K562 (cell line): ENCODE data around the gene ISY1. TPM values are rescaled to one million over a fixed set of nuclear protein-coding genes. Genes with fewer than 3 reads are reported as not detected.

Source experiments
- ATAC-seq: fragments of 200-7000 bp; cut with Tn5 transposase; 3 replicates; pipeline ENCODE4 v1.9.1; 2020; ENCODE audit warnings: moderate library complexity
- BruUV-seq: library from RNA; stranded (reverse); fragments of 400-500 nt; replicated peaks from 2 replicates; lab custom pipeline; 2021; lab: Mats Ljungman, UMichigan
- CTCF ChIA-PET: fragments of 300-600 bp; formaldehyde crosslinking; extraction: SDS; loops from one replicate; lab custom pipeline; 2021; ENCODE audit warnings: low intra/inter-chr PET ratio; lab: Yijun Ruan, JAX
- POLR2A ChIA-PET: fragments of 300-600, 350-650 bp; sonication (Branson Sonifier 250); formaldehyde crosslinking; extraction: SDS; loops from one replicate; lab custom pipeline; 2021; ENCODE audit warnings: antibody characterized with exemption, inconsistent platforms; lab: Yijun Ruan, JAX
- DNase-seq, 4 experiments: peaks; one replicate each; pipeline versions ENCODE4 v3.0.0 to v3.0.0-alpha.2; 2011 to 2018; ENCODE audit warnings: low spot score in 3 of 4, mixed read lengths in 3 of 4; ENCODE audit errors: extremely low read depth in 1 of 4
- FAIRE-seq: peaks from 2 replicates; lab custom pipeline; 2011; peaks lifted over from hg19 to GRCh38; lab: Jason Lieb, UNC
- H2AFZ ChIP-seq: 2 replicates; pipeline ENCODE4 v1.6.0; 2011; ENCODE audit warnings: low read depth, low read length, control low read depth, inconsistent platforms
- H3K27ac ChIP-seq: fragments of 200-600 bp; 3 replicates; pipeline ENCODE4 v1.8.0; 2011; ENCODE audit warnings: low read depth, mild to moderate bottlenecking, control low read depth, inconsistent platforms, low read length, moderate library complexity, mixed read lengths; ENCODE audit errors: extremely low read depth
- H3K27me3 ChIP-seq, 2 experiments: fragments of 300-600 bp in 1 of 2; 2 replicates in 1 of 2; 3 replicates in 1 of 2; pipeline versions ENCODE4 v1.6.0 to v1.8.0; 2011; ENCODE audit warnings: inconsistent platforms in 2 of 2, low read length in 2 of 2, mild to moderate bottlenecking in 1 of 2, mixed read lengths in 1 of 2, moderate library complexity in 1 of 2; ENCODE audit not compliant: control insufficient read depth in 2 of 2, insufficient read depth in 2 of 2
- H3K36me3 ChIP-seq: fragments of 300-600 bp; 3 replicates; pipeline ENCODE4 v1.8.0; 2011; ENCODE audit warnings: mild to moderate bottlenecking, low read length, inconsistent platforms; ENCODE audit not compliant: control insufficient read depth, insufficient read depth
- H3K4me1 ChIP-seq, 2 experiments: fragments of 200-600 bp in 1 of 2; replicated peaks in 1 of 2; 2 replicates in 1 of 2; 3 replicates in 1 of 2; pipeline versions ENCODE4 v1.5.1 to v1.8.0; 2011; ENCODE audit warnings: inconsistent platforms in 2 of 2, low read length in 2 of 2, mild to moderate bottlenecking in 1 of 2, mixed read lengths in 1 of 2, moderate library complexity in 1 of 2; ENCODE audit not compliant: control insufficient read depth in 2 of 2, insufficient read depth in 2 of 2
- H3K4me2 ChIP-seq: 2 replicates; pipeline ENCODE4 v1.6.1; 2011; ENCODE audit warnings: low read length, control low read depth, inconsistent platforms, mixed read lengths; ENCODE audit not compliant: insufficient read depth
- H3K4me3 ChIP-seq: fragments of 200-600 bp; sonication (generic), shearing (Covaris generic); 2 replicates; pipeline ENCODE4 v1.5.1; 2016; ENCODE audit warnings: control low read depth, inconsistent platforms
- H3K79me2 ChIP-seq: fragments of 200-600 bp; 3 replicates; pipeline ENCODE4 v1.8.0; 2011; ENCODE audit warnings: low read length, inconsistent platforms; ENCODE audit not compliant: control insufficient read depth, insufficient read depth
- H3K9ac ChIP-seq, 2 experiments: 2 replicates each; pipeline versions ENCODE4 v1.6.0 to v1.6.1; 2011; ENCODE audit warnings: low read depth in 2 of 2, low read length in 2 of 2, control low read depth in 1 of 2, inconsistent platforms in 1 of 2, mild to moderate bottlenecking in 1 of 2, mixed read lengths in 1 of 2; ENCODE audit not compliant: insufficient read depth in 1 of 2
- H3K9me1 ChIP-seq: one replicate; pipeline ENCODE4 v1.6.0; 2011; ENCODE audit warnings: inconsistent platforms, mild to moderate bottlenecking, low read length, moderate library complexity; ENCODE audit not compliant: control insufficient read depth, insufficient read depth
- H3K9me3 ChIP-seq: replicated peaks from 2 replicates; pipeline ENCODE4 v1.5.1; 2011; ENCODE audit warnings: low read depth, low read length, inconsistent platforms; ENCODE audit not compliant: control insufficient read depth, insufficient read depth
- H4K20me1 ChIP-seq: replicated peaks from 2 replicates; pipeline ENCODE4 v1.6.1; 2011; ENCODE audit warnings: low read length, inconsistent platforms, mixed read lengths; ENCODE audit not compliant: control insufficient read depth, insufficient read depth
- ATF1 ChIP-seq, 2 experiments: fragments of 450-650 bp in 1 of 2; IDR thresholded peaks; 2 replicates each; pipeline ENCODE4 v1.6.1; 2016; ENCODE audit warnings: missing compliant biosample characterization in 1 of 2, missing genetic modification characterization in 1 of 2
- C11orf30 ChIP-seq: fragments of 450-650 bp; IDR thresholded peaks from 2 replicates; pipeline ENCODE4 v1.6.1; 2016; ENCODE audit warnings: low read depth, mild to moderate bottlenecking
- POLR2G ChIP-seq: fragments of 200-400 bp; formaldehyde crosslinking; IDR thresholded peaks from 2 replicates; pipeline ENCODE4 v1.6.1; 2017; ENCODE audit warnings: low read depth, mild to moderate bottlenecking, antibody characterized with exemption, low read length, moderate library complexity
- SMARCE1 ChIP-seq: fragments of 450-650 bp; IDR thresholded peaks from 2 replicates; pipeline ENCODE4 v1.7.1; 2016; ENCODE audit warnings: mild to moderate bottlenecking
- TAL1 ChIP-seq: fragments of 450-650 bp; IDR thresholded peaks from 2 replicates; pipeline ENCODE4 v1.6.1; 2016; ENCODE audit warnings: mild to moderate bottlenecking
- ZNF282 ChIP-seq: sonication (generic); formaldehyde crosslinking; IDR thresholded peaks from 2 replicates; pipeline ENCODE4 v1.8.1; 2023; ENCODE audit warnings: missing genetic modification reagents
- ZNF316 ChIP-seq: fragments of 450-650 bp; IDR thresholded peaks from 2 replicates; pipeline ENCODE4 v1.6.1; 2016
- ZNF644 ChIP-seq: fragments of 200-800 bp; sonication (Bioruptor generic); IDR thresholded peaks from 2 replicates; pipeline ENCODE4 v1.6.1; 2016; ENCODE audit warnings: low read depth, missing genetic modification characterization, missing compliant biosample characterization
- WGBS: fragments of 100-300 bp; shearing (Covaris generic); methylation state at CpG from one replicate; pipeline ENCODE4 v1.1.6; 2016; ENCODE audit warnings: low coverage, mixed read lengths; ENCODE audit not compliant: insufficient coverage; ENCODE audit errors: missing lambda C conversion rate; 5-methylcytosine and 5-hydroxymethylcytosine counted together
- in situ Hi-C: fragments of 300-500 bp; cut with MboI; formaldehyde crosslinking; loops from 4 replicates; pipeline ENCODE4 v1.15.0; 2018; ENCODE audit warnings: inconsistent platforms, mixed read lengths
- intact Hi-C: fragments of 100-400 bp; cut with micrococcal nuclease; formaldehyde crosslinking; loops from 2 replicates; pipeline ENCODE4 v1.14.2; 2022
- polyA plus RNA-seq, 8 experiments: library from polyadenylated mRNA; depleted of rRNA in 4 of 8; stranded (reverse) in 5 of 8; unstranded in 3 of 8; fragments of >200 nt; fragmentation: Nextera tagmentation in 2 of 8; fragmentation: Illumina TruSeq in 1 of 8; extraction: Ambion mirVana in 2 of 8; extraction: Trizol in 1 of 8; gene quantifications; 2 replicates each; pipeline versions ENCODE4 v1.2.1 to v1.2.3, GENCODE V29; 2011 to 2014; ENCODE audit warnings: inconsistent platforms in 1 of 8, missing spikeins in 1 of 8
- total RNA-seq, 7 experiments: library from RNA; depleted of rRNA in 6 of 7; stranded (reverse); fragments of >200 nt in 6 of 7; fragmentation: Illumina TruSeq in 2 of 7; extraction: Trizol in 2 of 7; gene quantifications; 2 replicates each; pipeline versions ENCODE4 v1.2.1 to v1.2.3, GENCODE V29; 2011 to 2021; ENCODE audit warnings: low replicate concordance in 1 of 7

The ISY1 gene
- total and polyA plus RNA-seq, 9 of the 15 experiments (the other 6 are each of a cell fraction or from before 2014, with no cell fraction given) = 23.5 to 50.0 (median 32.9) TPM

GRCh38 chr3:129207479-129207878 is 46.6 kb upstream of the ISY1 start:
- Histone ChIP-seq H3K4me1 (peaks cover 4 to 9% of the 10 kb centered on the region in 2 experiments; a peak in 4 of 5 replicates), H2AFZ (peak overlapping the region; percentile 65), H3K9me1 (no peaks in the 10 kb centered on the region), H3K4me2 (peak overlapping the region; percentile 1; the same call in 1 of the 2 replicates), H3K27ac (peak overlapping the region; percentile 30; the same call in 1 of the 3 replicates), H3K9me3 (no peaks in the 10 kb centered on the region), H3K36me3 (no peaks in the 10 kb centered on the region), H3K27me3 (no peaks in the 10 kb centered on the region), H3K9ac (peak overlapping the region in 1 of 2 experiments; percentile 55; a peak in 1 of 4 replicates), H3K4me3 (no peak overlapping the region), H4K20me1 (no peaks in the 10 kb centered on the region), H3K79me2 (no peaks in the 10 kb centered on the region)
- BruUV-seq = no TSS peak
- TF ChIP-seq SMARCE1 = no peak
- TF ChIP-seq TAL1 = no peak
- peak; percentile 69 for TF ChIP-seq ZNF316
- TF ChIP-seq ZNF644 (tag) = no peak
- no peak for TF ChIP-seq ZNF282 (CRISPR knock-in tag)
- no peak for TF ChIP-seq POLR2G
- no peak for TF ChIP-seq ATF1 (CRISPR knock-in tag; IDR thresholded peaks at IDR 0.05)
- TF ChIP-seq ATF1 (tag; IDR thresholded peaks at IDR 0.05) = no peak
- peak; percentile 51 for TF ChIP-seq C11orf30
- peak; percentile 41; the same call in 1 of the 3 replicates for ATAC-seq
- no peak for DNase-seq
- ChIA-PET POLR2A (interaction anchor here (0.9 to 1.2 kb wide), 3 partner anchors 11 to 21 kb away, joined by 3 to 5 read pairs (median 3); no protein-coding TSS in a partner anchor), CTCF (no interaction called here)
- WGBS = 10% methylated on average over 4 of the region's 4 CpGs
- in situ Hi-C loops = no loop called here
- FAIRE-seq = peak; percentile 52
- intact Hi-C loops = no loop called here
